ENCODE data around the gene DPPA2.
"Not testable (repeated sequence)": the region's sequence is repeated elsewhere in the genome, so short reads cannot be mapped to it uniquely, and the experiment has no call there.

DPPA2 gene, protein sequence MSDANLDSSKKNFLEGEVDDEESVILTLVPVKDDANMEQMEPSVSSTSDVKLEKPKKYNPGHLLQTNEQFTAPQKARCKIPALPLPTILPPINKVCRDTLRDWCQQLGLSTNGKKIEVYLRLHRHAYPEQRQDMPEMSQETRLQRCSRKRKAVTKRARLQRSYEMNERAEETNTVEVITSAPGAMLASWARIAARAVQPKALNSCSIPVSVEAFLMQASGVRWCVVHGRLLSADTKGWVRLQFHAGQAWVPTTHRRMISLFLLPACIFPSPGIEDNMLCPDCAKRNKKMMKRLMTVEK

DNA sequence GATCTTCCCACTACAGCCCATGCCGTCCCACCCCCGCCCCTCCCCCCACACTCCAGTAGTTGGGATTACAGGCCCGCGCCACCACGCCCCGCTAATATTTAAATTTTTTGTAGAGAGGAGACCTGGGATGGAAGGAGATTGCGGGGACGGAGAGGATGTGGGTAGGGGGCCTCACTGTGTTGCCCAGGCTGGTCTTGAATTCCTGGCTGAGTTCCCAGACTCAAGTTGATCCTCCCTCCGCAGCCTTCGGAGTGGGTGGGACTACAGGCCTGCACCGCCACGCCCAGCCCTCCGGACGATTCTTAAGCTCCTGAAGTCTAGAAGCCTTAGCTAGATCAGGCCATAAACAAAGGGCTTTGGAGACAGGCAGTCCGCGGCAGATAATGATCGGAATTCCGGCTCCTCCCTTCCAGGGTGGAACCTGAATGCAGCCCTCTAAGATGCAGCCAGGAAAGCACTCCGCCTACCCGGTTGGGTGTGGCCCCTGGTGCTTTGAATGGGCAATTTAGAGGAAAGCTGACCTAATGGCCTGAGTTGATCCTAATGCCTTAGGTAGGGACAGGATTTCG, at the start of gene DPPA2:
DPPA2 (minus strand) TSS at position 356 of the 569 bp plus-strand sequence. CDS start 1,975 bp downstream, outside the sequence.
- no peak for DNase-seq (ENCODE audit: low read depth)

DNA sequence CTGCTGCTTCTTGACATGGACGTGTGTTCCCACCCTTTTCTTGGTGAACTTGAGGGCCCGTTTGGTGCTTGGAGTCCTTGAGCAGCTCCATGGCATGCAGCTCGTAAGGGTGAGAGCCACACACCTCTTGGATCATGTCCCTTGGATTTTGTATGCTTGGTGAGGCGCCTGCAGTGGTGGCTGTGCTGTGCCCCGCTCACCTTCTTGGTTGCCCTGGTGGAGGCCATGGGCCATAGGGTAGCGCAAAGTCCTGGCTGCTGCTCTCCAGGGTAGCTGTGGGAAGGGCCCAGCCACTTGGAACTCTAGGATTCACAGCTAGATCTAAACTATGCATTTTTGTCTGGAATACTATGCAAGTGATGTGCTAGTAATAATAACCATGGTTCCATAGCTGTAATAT, 47.8 kb upstream of the DPPA2 start:
- DNase-seq (ENCODE audit: low read depth), result no peak

DNA sequence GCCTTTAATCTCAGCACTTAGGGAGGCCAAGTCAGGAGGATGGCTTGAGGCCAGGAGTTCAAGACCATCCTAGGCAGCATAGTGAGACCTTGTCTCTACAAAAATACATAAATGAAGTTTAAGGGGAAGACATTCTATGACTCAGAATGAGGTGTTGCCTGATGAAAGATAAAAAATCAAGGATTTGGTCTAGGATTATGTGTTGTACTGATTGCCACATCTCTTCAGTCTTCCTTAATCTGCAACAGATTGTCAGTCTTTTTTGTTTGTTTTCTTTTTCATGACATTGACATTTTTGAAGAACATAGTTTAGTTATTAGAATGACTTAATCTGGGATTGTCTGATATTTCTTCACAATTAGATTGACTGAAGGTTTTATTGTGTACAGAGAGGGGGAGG, 47.3 kb upstream of the DPPA2 start:
- no peak for DNase-seq (ENCODE audit: low read depth)

DNA sequence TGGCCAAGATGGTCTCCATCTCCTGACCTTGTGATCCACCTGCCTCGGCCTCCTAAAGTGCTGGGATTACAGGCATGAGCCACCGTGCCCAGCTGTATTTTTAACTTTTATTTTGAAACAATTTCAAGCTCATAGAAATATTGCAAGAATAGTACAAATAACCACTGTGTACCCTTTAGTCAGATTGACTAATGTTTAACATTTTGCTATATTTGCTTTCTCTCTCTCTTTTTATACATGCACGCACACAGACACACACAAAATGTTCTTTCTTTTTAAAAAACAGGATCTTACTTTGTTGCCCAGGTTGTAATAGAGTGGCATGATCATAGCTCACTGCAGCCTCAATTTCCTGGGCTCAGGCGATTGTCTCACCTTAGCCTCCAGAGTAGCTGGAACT, 46.5 kb upstream of the DPPA2 start:
- no peak for DNase-seq (ENCODE audit: low read depth)

DNA sequence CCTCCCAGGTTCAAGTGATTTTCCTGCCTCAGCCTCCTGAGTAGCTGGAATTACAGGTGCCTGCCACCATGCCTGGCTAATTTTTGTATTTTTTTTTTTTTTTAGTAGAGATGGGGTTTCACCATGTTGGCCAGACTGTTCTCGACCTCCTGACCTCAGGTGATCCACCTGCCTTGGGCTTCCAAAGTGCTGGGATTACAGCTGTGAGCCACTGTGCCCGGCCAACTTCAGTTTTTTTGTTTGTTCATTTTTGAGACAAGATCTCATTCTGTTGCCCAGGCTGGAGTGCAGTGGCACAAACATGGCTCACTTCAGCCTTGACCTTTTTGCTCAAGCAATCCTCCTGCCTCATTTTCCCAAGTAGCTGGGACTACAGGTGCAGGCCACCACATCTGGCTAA, 42.5 kb upstream of the DPPA2 start:
- not testable (repeated sequence) for DNase-seq (ENCODE audit: low read depth)

DNA sequence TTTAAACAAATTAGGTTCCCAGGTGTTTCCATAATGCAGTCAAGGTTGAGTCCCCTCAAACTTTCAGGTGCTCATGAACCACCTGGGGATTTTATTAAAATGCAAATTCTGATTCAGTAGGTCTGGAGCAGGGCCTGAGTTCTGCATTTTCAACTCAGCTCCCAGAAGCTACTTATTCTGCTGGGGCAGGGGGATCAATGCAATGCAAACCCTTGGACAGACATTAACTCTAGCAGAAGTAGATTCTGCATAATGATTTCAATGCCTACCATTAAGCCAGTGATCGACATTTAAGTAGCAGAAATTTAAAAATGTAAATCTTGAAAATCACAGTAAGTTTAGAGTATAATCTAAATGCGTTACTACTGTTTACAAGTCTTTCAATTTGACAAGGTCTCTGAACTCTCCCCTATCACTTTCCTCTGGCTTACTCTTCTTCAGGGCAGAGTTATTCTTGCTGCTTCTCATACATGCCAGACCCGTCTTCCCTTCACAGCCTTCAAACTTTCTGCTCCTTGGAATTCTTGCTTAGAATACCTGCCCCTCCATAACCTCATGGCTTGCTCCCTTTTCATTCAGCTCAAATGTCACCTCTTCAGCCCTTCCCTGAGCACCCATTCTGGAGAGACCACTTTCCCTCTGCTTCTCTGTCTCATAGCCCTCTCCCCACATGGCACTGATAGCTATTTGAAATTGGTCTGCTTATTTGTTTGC, 40.3 kb upstream of the DPPA2 start:
- no peak for DNase-seq (ENCODE audit: low read depth)

DNA sequence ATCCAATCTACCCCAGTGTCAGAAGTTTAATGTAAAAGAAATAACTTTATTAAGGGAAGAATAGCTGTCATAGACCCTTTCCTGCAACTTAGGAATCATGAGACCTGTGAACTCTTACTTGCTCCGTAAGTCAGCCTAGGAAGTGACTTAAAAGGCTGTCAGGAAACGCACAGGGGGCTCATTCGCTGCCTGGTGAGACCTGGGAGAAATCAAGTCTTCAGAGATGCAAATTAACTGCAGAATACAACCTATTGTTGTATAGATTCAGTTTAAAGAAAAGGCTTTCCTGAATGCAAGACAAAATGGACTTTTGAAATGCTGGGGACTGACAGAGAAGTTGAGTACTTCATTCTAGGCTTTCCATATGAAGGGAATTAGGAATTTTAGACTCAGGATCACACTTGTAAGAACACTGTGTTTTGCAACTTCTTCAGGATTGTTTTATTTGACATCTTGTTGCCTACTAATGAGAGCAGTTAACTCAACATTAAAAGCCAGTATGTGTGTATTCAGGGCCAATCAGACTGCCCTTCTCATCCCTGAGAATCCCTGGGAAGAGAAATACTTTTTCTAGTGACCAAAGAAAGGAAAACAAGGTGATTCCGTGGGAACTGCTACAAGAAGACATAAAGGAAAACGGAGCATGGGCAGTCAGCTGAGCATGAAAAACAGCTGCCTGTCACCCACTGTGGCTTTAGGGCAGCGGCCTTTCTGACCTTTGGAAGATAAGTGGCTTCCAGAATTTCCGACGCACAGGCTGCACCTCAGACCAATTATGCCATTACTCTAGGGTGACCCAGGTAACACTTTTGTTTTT, 39.5 kb upstream of the DPPA2 start:
- DNase-seq (ENCODE audit: low read depth), result no peak

DNA sequence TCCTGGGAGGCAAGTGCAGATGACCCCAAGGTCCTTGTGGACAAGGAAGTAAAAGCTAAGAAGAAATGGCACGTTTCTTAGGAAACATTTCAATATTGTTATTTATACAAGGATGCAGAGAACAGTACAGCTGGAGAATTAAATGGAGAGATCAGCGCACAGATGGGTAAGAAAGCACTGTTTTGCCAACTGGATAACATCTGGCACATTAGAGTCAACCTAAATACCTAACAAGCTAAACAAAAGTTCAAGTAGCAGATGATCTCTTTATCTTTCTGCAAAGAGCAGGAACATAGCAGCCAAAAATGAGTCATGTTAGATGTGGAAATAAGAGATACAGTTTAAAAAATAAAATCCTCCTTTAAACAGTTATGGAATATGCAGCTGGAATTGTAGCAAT, 36.7 kb upstream of the DPPA2 start:
- DNase-seq (ENCODE audit: low read depth), result no peak

DNA sequence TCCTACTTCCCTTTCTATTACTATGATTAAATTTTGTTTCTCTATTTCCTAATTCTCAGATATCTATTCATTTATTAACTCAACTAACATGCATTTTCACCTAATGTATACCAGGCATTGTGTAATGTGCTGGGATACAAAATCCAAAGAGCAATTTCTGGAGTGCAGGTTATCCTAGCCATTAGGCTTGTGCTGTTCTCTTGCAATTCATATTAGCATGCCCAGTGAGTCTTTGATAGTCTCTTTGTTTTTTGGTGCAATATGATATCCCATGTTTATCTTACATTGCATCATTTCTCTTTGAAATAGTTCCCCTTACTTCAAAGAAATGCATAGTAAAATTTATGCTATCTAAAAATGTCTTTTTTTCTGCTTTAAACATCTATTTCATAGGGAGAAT, 34.9 kb upstream of the DPPA2 start:
- DNase-seq (ENCODE audit: low read depth), result no peak

DNA sequence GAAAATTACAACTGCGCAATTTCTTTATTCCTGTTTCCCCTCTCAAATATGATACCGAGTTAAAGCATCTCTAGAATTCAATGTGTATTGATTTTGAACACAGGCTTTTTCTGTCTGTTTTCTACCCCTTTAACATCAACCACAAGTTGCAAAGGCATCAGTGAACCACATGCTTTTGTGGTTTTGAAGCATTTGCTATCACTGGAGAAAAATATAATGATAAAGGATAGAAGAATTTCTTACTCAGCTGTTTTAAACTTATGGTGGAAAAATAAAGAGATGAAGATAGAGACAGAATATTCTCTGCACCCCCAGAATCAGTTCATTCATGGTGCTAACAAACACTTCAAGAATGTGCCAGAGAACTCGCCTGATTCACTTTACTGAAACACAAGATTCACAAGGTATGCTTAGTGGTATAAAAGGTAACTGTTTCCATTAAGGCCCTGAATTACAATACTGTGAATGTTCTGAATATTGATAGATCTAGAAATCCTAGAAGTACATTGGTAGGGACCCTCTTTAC, 30.5 kb upstream of the DPPA2 start:
- DNase-seq (ENCODE audit: low read depth), result peak; percentile 26

DNA sequence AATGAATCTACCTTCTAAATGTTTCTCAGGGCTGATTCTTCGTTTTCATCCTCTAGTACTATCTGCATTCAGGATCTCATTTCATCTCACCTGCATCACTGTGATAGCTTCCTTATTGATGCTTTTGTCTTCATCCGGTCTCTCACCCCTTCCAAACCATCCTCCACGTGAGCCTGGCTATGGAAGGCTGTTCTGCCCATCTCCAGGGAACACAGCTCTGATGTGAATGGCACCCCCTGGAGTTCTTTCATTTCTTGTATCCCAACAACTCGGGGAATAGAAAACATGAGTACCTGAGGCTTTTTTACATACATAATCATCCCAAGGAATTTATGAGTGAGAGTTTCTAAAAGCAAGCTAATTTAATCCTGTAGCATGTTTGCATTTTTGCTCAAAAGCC, 29.8 kb upstream of the DPPA2 start:
- no peak for DNase-seq (ENCODE audit: low read depth)

DNA sequence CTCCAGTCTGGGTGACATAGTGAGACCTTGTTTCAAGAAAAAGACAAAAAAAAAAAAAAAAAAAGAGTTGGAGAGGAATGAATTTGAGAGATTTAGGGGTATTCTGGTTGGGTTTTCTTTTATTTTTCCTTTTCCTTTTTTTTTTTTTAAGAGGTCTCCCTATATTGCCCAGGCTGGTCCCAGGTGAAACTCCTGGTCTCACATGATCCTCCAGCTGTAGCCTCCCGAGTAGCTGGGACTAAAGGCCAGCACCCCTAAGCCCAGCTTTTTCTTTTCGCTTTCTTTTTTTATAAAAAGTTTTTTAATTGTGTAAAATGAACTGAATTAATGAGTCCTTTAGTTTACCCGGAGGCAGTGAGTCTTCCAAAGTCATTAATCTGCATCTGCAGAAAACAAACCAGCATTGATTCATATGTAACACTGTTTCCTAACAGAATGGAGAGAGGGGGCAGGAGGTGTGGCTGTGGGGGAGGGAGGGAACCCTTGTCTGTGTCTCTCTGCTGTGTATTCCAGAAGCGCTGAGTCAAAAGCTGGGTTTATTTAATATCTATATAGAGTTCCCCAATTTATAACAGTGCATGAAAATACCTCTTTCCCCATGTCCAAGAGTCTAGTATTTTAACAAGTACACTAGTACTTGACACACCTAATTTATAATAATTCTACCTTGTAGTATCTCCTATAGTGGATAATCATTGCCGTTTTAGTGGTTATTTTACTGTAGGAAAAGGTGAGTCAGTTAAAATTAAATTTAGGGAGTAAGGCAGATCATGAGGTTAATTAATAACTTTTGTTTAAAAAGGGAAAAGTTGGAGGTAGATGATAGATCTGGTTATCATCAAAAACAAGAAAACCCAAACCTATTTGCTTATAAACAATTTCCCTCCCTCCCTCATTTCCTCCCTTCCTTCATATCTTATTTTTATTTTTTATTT, 23.7 kb upstream of the DPPA2 start:
- DNase-seq (ENCODE audit: low read depth), result no peak

DNA sequence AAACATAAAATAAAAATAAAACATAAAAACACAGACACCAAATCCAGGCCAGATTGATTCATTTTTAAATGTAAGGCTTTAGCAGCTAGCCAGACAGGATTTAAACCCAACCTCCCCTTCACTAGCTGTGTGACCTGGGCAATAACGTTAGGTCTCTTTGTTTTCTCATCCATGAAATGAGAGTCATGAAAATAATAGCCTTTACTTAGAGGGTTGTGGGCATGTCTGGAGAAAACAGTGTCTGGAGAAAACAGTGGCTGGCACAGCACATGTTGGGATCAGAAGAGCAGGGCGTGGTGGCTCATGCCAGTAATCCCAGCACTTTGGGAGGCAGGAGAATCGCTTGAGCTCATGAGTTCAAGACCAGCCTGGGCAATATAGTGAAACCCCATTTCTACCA, 22.9 kb upstream of the DPPA2 start:
- no peak for DNase-seq (ENCODE audit: low read depth)

DNA sequence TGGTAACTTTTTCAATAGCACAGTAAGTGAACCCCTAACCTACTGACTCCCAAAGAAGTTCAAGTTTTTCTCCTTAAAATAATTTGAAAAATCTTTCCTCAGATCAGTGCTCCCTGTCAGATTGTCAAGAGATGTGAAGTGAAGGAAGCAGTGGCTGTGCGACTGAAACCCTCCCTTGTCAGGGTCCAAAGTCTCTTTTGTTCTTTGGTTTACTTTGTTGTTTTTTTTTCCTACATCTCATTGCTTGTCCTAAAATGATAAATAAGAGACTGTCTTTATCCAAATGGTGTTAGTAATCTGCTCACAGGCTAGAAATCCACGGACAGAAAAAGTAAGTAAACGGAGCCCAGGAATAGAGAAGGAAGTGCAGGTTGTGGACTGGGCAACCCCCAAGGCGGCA, 22.0 kb upstream of the DPPA2 start:
- no peak for DNase-seq (ENCODE audit: low read depth)

DNA sequence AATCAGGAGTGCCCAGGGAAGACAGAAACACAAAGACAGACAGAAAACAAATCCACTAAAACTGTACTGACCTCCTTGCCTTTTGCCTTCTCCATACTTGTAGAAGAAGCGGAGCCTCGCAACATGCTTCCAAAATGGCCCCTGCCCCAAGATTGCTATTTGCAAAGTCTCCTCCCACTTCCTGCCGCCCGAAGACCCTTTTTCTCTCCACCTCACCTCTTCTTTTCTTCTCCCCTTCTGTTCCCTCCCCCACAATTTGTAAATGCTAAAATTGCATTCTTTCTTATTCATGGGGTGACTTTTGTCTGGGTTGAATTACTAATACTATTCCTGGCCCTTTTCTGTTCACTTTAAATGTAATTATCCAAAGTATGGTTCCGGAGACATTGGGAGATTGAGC, 21.1 kb upstream of the DPPA2 start, which contains the start of gene DPPA4:
DPPA4 (minus strand) TSS at position 154 of the 400 bp plus-strand sequence; CDS start at position 125, 29 bp downstream.
- no peak for DNase-seq (ENCODE audit: low read depth)

DNA sequence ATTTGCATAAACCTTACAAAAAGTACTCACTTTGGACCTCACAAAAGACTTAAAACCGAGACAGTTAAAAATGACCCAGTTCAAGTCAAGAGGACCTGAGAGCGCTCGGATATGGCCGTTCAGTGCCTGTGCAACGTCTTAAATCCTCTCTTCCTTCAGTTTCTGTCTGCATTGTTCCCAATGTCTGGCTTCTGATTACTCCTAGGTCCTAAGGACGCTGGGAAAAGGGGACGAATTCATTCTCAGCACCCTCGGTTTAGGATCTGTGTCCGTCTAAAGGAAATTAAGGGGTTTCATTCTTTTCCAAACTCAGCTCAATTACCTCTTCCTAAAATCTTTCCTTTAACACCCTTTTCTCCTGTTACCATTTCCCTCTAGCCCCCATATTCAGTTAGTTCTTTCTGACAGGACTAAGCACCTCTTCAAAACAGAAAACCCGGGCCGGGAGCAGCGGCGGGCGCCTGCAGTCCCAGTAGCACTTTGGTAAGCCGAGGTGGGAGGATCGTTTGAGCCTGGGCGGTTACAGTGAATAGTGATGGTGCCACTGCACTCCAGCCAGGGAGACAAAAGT, 20.1 kb upstream of the DPPA2 start:
- no peak for DNase-seq (ENCODE audit: low read depth)

DNA sequence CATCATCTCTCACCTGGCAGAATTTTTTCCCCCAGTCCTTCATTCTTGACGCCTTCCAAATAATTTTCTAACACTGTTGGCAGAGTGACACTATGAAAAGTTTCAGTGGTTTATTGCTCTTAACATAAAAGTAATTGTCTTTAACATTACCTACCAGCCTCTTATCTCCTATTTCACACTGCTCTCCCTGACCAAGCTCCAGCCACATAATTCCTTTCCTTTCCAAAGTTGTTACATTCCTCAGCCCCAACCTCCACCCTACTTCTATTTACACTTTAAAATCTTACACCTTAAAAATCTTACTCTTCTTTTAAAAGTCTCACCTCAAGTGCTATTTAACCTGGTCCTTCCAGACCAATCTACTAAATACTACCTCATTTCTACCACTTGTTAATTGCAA, 18.3 kb upstream of the DPPA2 start:
- no peak for DNase-seq (ENCODE audit: low read depth)

DNA sequence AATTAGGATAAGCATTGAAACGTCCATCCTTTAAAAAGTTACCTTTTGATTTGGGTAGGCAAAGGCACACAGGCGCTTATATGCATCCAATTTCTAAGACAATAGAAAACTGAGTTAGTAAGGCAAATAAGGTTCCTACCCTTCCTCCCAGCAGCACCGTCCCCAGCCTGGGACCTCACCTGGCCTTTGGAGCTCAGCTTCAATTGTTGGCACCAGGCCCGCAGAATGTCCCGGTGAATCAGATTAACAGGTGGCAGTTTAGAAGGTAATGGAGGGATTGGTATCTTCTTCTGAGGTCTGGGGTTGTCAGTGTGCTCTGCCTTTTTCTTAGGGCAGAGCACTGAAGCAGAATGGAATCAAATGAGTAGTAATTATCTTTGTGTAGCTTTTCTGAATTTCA, 15.4 kb upstream of the DPPA2 start:
- no peak for DNase-seq (ENCODE audit: low read depth)

DNA sequence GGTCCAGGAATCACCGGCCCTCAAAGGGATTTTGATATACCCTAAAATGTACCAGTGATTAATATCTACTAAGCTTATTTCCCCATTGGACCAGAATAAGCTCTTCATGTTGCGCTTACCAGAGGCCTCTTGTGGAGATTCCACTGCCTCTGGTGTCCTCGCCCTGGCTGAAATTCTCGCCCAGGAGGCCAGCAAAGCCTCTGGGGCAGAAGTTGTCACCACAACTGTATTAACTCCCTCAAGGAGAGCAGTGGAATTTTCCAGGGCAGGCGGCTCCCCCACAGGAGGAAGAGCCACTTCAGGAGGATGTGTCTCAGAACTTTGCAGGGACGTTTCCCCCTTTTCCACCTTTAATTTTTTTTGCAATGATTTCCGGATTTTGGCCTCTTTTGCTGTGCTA, 14.1 kb upstream of the DPPA2 start:
- no peak for DNase-seq (ENCODE audit: low read depth)

DNA sequence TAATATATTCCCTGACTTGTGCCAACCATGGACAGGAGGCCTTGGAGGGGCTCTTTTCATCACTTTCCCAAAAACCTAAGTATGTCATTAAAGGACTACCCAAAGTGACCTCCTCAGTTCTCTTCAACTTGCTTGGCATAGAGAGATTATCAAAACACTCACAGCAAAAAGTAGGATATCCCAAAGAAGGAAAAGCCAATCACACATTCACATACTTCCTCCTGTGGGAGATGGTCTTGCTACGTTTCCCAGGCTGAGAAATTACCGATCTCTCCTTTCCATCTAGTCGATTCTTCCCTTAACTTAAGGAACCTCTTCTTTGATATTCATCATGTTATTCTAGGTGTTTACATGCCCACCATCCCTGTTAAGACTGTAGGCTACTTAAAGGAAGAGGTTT, 11.9 kb upstream of the DPPA2 start:
- DNase-seq (ENCODE audit: low read depth), result no peak

DNA sequence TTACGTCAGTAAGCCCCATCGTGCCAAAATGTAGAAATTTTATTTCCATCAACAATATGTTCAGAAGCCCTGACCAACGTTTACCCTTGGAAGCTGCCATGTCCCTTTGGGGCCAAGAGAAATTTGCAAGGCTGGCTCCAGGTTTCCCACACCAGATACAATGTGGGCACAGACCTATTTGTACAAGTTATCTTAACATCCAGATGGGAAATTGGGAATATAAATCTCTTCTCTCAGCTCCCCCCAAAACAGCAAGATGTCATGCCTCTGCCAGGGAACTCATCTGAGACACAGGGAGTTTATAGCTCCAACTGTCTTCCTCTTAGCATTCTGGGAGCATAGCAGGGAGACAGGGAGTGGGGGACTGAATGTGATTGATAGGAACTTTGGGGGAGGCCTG, 9.3 kb upstream of the DPPA2 start:
- DNase-seq (ENCODE audit: low read depth), result no peak
